Keratinocyte (primary cell): ENCODE data around the gene CRTC3. TPM values are rescaled to one million over a fixed set of nuclear protein-coding genes. Genes with fewer than 3 reads are reported as not detected.

ENCODE experiments used
- DNase-seq: peaks from one replicate; pipeline ENCODE4 v3.0.0-alpha.2; 2011; ENCODE audit warnings: low read depth, missing footprints, low spot score
- FAIRE-seq: peaks from 2 replicates; lab custom pipeline; 2011; peaks lifted over from hg19 to GRCh38; lab: Jason Lieb, UNC
- H2AFZ ChIP-seq: 2 replicates; pipeline ENCODE4 v1.6.0; 2012; ENCODE audit warnings: low read length, control low read depth, inconsistent platforms; ENCODE audit not compliant: control insufficient read depth
- H3K27ac ChIP-seq: 2 replicates; pipeline ENCODE4 v1.5.1; 2011; ENCODE audit warnings: low read length; ENCODE audit not compliant: control insufficient read depth, insufficient read depth
- H3K27me3 ChIP-seq: 3 replicates; pipeline ENCODE4 v1.6.0; 2011; ENCODE audit warnings: low read length; ENCODE audit not compliant: control insufficient read depth, insufficient read depth; ENCODE audit errors: extremely low read depth
- H3K36me3 ChIP-seq, 2 experiments: 2 replicates in 1 of 2; 3 replicates in 1 of 2; pipeline ENCODE4 v1.5.1; 2011; ENCODE audit warnings: low read length in 2 of 2, mild to moderate bottlenecking in 1 of 2; ENCODE audit not compliant: control insufficient read depth in 2 of 2, insufficient read depth in 2 of 2; ENCODE audit errors: extremely low read depth in 1 of 2
- H3K4me1 ChIP-seq: 3 replicates; pipeline ENCODE4 v1.5.1; 2011; ENCODE audit warnings: low read length; ENCODE audit not compliant: control insufficient read depth, insufficient read depth; ENCODE audit errors: extremely low read depth
- H3K4me2 ChIP-seq: 3 replicates; pipeline ENCODE4 v1.6.0; 2011; ENCODE audit warnings: low read depth, low read length; ENCODE audit not compliant: control insufficient read depth, insufficient read depth; ENCODE audit errors: extremely low read depth
- H3K4me3 ChIP-seq, 3 experiments: fragments of 200-600 bp in 1 of 3; sonication (generic) in 1 of 3; 2 replicates in 2 of 3; 3 replicates in 1 of 3; pipeline ENCODE4 v1.5.1; 2011 to 2016; ENCODE audit warnings: low read length in 3 of 3, mild to moderate bottlenecking in 3 of 3, control low read depth in 2 of 3, inconsistent platforms in 1 of 3, low read depth in 1 of 3, mixed read lengths in 1 of 3, mixed run types in 1 of 3, moderate library complexity in 1 of 3; ENCODE audit not compliant: control insufficient read depth in 2 of 3, insufficient read depth in 2 of 3; ENCODE audit errors: extremely low read depth in 1 of 3
- H3K79me2 ChIP-seq: 2 replicates; pipeline ENCODE4 v1.6.0; 2012; ENCODE audit warnings: low read length; ENCODE audit not compliant: control insufficient read depth, insufficient read depth
- H3K9ac ChIP-seq: 3 replicates; pipeline ENCODE4 v1.6.0; 2011; ENCODE audit warnings: low read length; ENCODE audit not compliant: control insufficient read depth, insufficient read depth; ENCODE audit errors: extremely low read depth
- H3K9me1 ChIP-seq: 3 replicates; pipeline ENCODE4 v1.6.0; 2011; ENCODE audit warnings: low read length; ENCODE audit not compliant: control insufficient read depth, insufficient read depth; ENCODE audit errors: extremely low read depth
- H3K9me3 ChIP-seq: 2 replicates; pipeline ENCODE4 v1.5.1; 2012; ENCODE audit warnings: low read depth, low read length; ENCODE audit not compliant: control insufficient read depth
- H4K20me1 ChIP-seq: 3 replicates; pipeline ENCODE4 v1.6.0; 2011; ENCODE audit warnings: low read length; ENCODE audit not compliant: control insufficient read depth, insufficient read depth; ENCODE audit errors: extremely low read depth
- CTCF ChIP-seq, 3 experiments: IDR thresholded peaks in 1 of 3; conservative IDR thresholded peaks in 1 of 3; optimal IDR thresholded peaks in 1 of 3; 2 replicates in 2 of 3; 3 replicates in 1 of 3; pipeline versions ENCODE3 to v1.5.1; 2011; ENCODE audit warnings: low read length in 3 of 3, mild to moderate bottlenecking in 3 of 3, moderate library complexity in 2 of 3, control low read depth in 1 of 3, inconsistent platforms in 1 of 3; ENCODE audit not compliant: insufficient read depth in 2 of 3; ENCODE audit errors: extremely low read depth in 1 of 3
- EZH2 ChIP-seq: IDR thresholded peaks from one replicate; pipeline ENCODE4 v1.6.1; 2012; ENCODE audit warnings: inconsistent platforms, mild to moderate bottlenecking, low read length, moderate library complexity
- dilution Hi-C: fragments of 300-500 bp; cut with MboI; formaldehyde crosslinking; loops from one replicate; pipeline ENCODE4 v1.7.0; 2020; ENCODE audit warnings: low sequenced_read_pairs; ENCODE audit not compliant: extremely low pct_ligation_motif_present
- polyA plus RNA-seq, 5 experiments: library from polyadenylated mRNA; depleted of rRNA in 3 of 5; stranded (reverse) in 3 of 5; stranded (forward) in 1 of 5; unstranded in 1 of 5; fragments of >200 nt; gene quantifications; 1 replicate in 1 of 5; 2 replicates in 3 of 5; 3 replicates in 1 of 5; pipeline versions ENCODE4 v1.2.1 to v1.2.3, GENCODE V29; 2011 to 2012; ENCODE audit warnings: missing spikeins in 2 of 5, low read depth in 1 of 5, low replicate concordance in 1 of 5

Gene CRTC3
- polyA plus RNA-seq, 1 donor (not counting 4 experiments of a cell fraction or from before 2014, with no cell fraction given), result 11.9 TPM

GRCh38 chr15:90691982-90692773, 162.5 kb downstream of the CRTC3 start:
- H3K9me3 ChIP-seq, result no peaks in the 10 kb centered on the region
- dilution Hi-C loops, result no loop called here
- H3K9ac ChIP-seq, result no peak overlapping the region
- no peaks in the 10 kb centered on the region for H3K27me3 ChIP-seq
- H3K9me1 ChIP-seq, result no peaks in the 10 kb centered on the region
- DNase-seq (no peak), FAIRE-seq (no peak)
- no peak overlapping the region for H2AFZ ChIP-seq
- no peak overlapping the region for H3K4me2 ChIP-seq
- no peaks in the 10 kb centered on the region for H3K4me1 ChIP-seq
- no peaks in the 10 kb centered on the region for H3K79me2 ChIP-seq
- TF ChIP-seq EZH2 (no peak), CTCF (optimal IDR thresholded peaks at IDR 0.05 in 1 of 3, IDR thresholded peaks at IDR 0.05 in 1 of 3, conservative IDR thresholded peaks at IDR 0.05 in 1 of 3; ENCODE audit: extremely low read depth in 1 of 3, insufficient read depth in 2 of 3, low read length in 3 of 3) (no peak)
- no peak overlapping the region for H3K27ac ChIP-seq
- H4K20me1 ChIP-seq, result no peaks in the 10 kb centered on the region
- H3K36me3 ChIP-seq, result no peaks in the 10 kb centered on the region
- H3K4me3 ChIP-seq, result no peak overlapping the region

Other genes starting within 250 kb of the CRTC3 start
- gene ZNF774, start 177.6 kb upstream of the CRTC3 start, polyA plus RNA-seq, result 2.0 to 2.3 TPM (median 2.2 TPM) in 3 replicates
- 219 to 310 TPM (median 253 TPM) in 3 replicates for gene IQGAP1, start 141.7 kb upstream of the CRTC3 start, polyA plus RNA-seq
- 0.94 to 4.4 TPM (median 3.2 TPM) in 3 replicates for gene BLM, start 187.4 kb downstream of the CRTC3 start, polyA plus RNA-seq